HFF-Myc (cell line): ENCODE measurements around the gene TMIGD1.

Experiments used
- DNase-seq: peaks from one replicate; pipeline ENCODE4 v3.0.0-alpha.2; 2011; ENCODE audit warnings: low read depth; ENCODE audit errors: extremely low read depth
- H3K4me3 ChIP-seq: replicated peaks from 2 replicates; pipeline ENCODE4 v1.5.1; 2011; ENCODE audit warnings: low read depth, mild to moderate bottlenecking, control low read depth, low read length
- CTCF ChIP-seq: IDR thresholded peaks from 2 replicates; pipeline ENCODE4 v1.5.1; 2012; ENCODE audit warnings: mild to moderate bottlenecking, low read depth, low read length, control low read depth; ENCODE audit errors: missing control alignments

Gene TMIGD1

GRCh38 chr17:30369995-30370394 lies 36.1 kb upstream of the TMIGD1 start:
- no peak for TF ChIP-seq CTCF
- no peak for DNase-seq
- no peak overlapping the region for H3K4me3 ChIP-seq

GRCh38 chr17:30368912-30369720 lies 35.3 kb upstream of the TMIGD1 start:
- H3K4me3 ChIP-seq = no peak overlapping the region
- DNase-seq = no peak
- no peak for TF ChIP-seq CTCF

- H3K4me3 ChIP-seq = no peak overlapping the region
- TF ChIP-seq CTCF = no peak
- no peak for DNase-seq
Measured at GRCh38 chr17:30366536-30366935, 32.7 kb upstream of the TMIGD1 start.

- peak; percentile 91 for DNase-seq
- H3K4me3 ChIP-seq = no peak overlapping the region
- no peak for TF ChIP-seq CTCF
Measured at GRCh38 chr17:30363715-30364202, 29.9 kb upstream of the TMIGD1 start.

- TF ChIP-seq CTCF = no peak
- H3K4me3 ChIP-seq = no peak overlapping the region
- no peak for DNase-seq
Measured at GRCh38 chr17:30361766-30362279, 28.0 kb upstream of the TMIGD1 start.

- H3K4me3 ChIP-seq = no peak overlapping the region
- TF ChIP-seq CTCF = no peak
- DNase-seq = no peak
Measured at GRCh38 chr17:30360086-30360808, 26.4 kb upstream of the TMIGD1 start.
